Breast epithelium (tissue), 3 donors: Measurements from ENCODE around the gene RANBP3L.

Experiments used
- POLR2AphosphoS5 ChIP-seq, 3 donors: sonication (generic); formaldehyde crosslinking; IDR thresholded peaks; one replicate each; pipeline ENCODE4 v1.6.1; 2017; ENCODE audit warnings: antibody characterized with exemption in 3 of 3
- TF ChIP-seq, protein P1 (sequence below), 3 donors: fragments of 450-650 bp; IDR thresholded peaks; one replicate each; pipeline ENCODE4 v1.5.1; 2016 to 2017; ENCODE audit warnings: antibody characterized with exemption in 3 of 3, mild to moderate bottlenecking in 3 of 3, moderate library complexity in 3 of 3

DNA sequence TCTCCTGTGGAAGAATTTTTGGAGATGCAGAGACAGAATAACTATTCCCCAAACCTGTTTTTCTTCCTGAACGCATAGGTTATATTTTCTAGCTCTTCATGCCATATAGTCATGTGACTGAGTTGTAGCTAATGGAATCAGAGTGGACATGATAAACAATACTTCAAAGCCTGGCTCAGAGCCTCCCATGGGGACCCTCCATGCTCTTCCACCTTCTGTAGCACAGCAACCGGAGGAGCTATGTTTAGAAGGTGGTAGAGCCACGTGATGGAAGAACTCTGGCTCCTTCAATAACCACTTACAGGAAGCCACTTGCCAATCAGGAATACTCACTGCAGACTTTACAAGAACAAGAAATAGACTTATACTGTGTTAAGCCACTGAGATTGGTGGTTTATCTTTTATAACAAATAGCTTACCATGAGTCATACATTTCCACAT is 99.2 kb downstream of the RANBP3L start:
- TF ChIP-seq, protein P1, sequence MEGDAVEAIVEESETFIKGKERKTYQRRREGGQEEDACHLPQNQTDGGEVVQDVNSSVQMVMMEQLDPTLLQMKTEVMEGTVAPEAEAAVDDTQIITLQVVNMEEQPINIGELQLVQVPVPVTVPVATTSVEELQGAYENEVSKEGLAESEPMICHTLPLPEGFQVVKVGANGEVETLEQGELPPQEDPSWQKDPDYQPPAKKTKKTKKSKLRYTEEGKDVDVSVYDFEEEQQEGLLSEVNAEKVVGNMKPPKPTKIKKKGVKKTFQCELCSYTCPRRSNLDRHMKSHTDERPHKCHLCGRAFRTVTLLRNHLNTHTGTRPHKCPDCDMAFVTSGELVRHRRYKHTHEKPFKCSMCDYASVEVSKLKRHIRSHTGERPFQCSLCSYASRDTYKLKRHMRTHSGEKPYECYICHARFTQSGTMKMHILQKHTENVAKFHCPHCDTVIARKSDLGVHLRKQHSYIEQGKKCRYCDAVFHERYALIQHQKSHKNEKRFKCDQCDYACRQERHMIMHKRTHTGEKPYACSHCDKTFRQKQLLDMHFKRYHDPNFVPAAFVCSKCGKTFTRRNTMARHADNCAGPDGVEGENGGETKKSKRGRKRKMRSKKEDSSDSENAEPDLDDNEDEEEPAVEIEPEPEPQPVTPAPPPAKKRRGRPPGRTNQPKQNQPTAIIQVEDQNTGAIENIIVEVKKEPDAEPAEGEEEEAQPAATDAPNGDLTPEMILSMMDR (IDR thresholded peaks at IDR 0.05): no peak
- TF ChIP-seq POLR2AphosphoS5 (IDR thresholded peaks at IDR 0.05): no peak
